H9 (cell line): ENCODE results near the gene AKIP1. TPM values are rescaled to one million over a fixed set of nuclear protein-coding genes. Genes with fewer than 3 reads are reported as not detected.
A peak's percentile ranks its signal among the peaks of the same experiment; 100 is the strongest.

Experiments
- DNase-seq: peaks from one replicate; pipeline ENCODE4 v3.0.0-alpha.2; 2017
- H2AFZ ChIP-seq: one replicate; pipeline ENCODE4 v1.6.1; 2013; ENCODE audit warnings: mild to moderate bottlenecking, low read length, control low read depth, moderate library complexity
- H2AK5ac ChIP-seq: 2 replicates; pipeline ENCODE4 v1.6.1; 2013; ENCODE audit warnings: low read length, control low read depth, mixed read lengths; ENCODE audit not compliant: insufficient read length
- H2BK120ac ChIP-seq: one replicate; pipeline ENCODE4 v1.6.1; 2013; ENCODE audit warnings: low read depth, mild to moderate bottlenecking, low read length, control low read depth, inconsistent platforms; ENCODE audit not compliant: poor library complexity, severe bottlenecking
- H2BK12ac ChIP-seq: 2 replicates; pipeline ENCODE4 v1.6.1; 2013; ENCODE audit warnings: low read length, control low read depth, mixed read lengths, low read depth; ENCODE audit not compliant: insufficient read length
- H2BK15ac ChIP-seq: 2 replicates; pipeline ENCODE4 v1.6.1; 2013; ENCODE audit warnings: low read depth, low read length, control low read depth
- H2BK20ac ChIP-seq: one replicate; pipeline ENCODE4 v1.6.1; 2013; ENCODE audit warnings: low read depth, mild to moderate bottlenecking, low read length, control low read depth, inconsistent platforms; ENCODE audit not compliant: poor library complexity, severe bottlenecking
- H2BK5ac ChIP-seq: 2 replicates; pipeline ENCODE4 v1.6.1; 2013; ENCODE audit warnings: low read length, control low read depth, mixed read lengths; ENCODE audit not compliant: insufficient read length
- H3K14ac ChIP-seq: 2 replicates; pipeline ENCODE4 v1.6.1; 2013; ENCODE audit warnings: low read length, control low read depth; ENCODE audit not compliant: insufficient read depth
- H3K18ac ChIP-seq: 2 replicates; pipeline ENCODE4 v1.6.1; 2013; ENCODE audit warnings: low read depth, mild to moderate bottlenecking, mixed read lengths, low read length, control low read depth; ENCODE audit not compliant: insufficient read length
- H3K23ac ChIP-seq: 2 replicates; pipeline ENCODE4 v1.6.1; 2013; ENCODE audit warnings: low read length, control low read depth, mixed read lengths, low read depth; ENCODE audit not compliant: insufficient read length
- H3K23me2 ChIP-seq: 2 replicates; pipeline ENCODE4 v1.6.1; 2013; ENCODE audit warnings: low read depth, mild to moderate bottlenecking, mixed read lengths, low read length, control low read depth; ENCODE audit not compliant: insufficient read length, poor library complexity, severe bottlenecking
- H3K27ac ChIP-seq: 2 replicates; pipeline ENCODE4 v1.5.1; 2013; ENCODE audit warnings: low read length, control low read depth, mixed read lengths, low read depth; ENCODE audit not compliant: insufficient read length
- H3K27me3 ChIP-seq: 2 replicates; pipeline ENCODE4 v1.6.1; 2013; ENCODE audit warnings: low read length, control low read depth, inconsistent platforms; ENCODE audit not compliant: insufficient read depth
- H3K4ac ChIP-seq: 2 replicates; pipeline ENCODE4 v1.6.1; 2013; ENCODE audit warnings: low read depth, mild to moderate bottlenecking, control low read depth, inconsistent platforms, low read length, moderate library complexity
- H3K4me1 ChIP-seq: 2 replicates; pipeline ENCODE4 v1.6.1; 2013; ENCODE audit warnings: low read length, control low read depth, inconsistent platforms; ENCODE audit not compliant: insufficient read depth
- H3K4me2 ChIP-seq: 2 replicates; pipeline ENCODE4 v1.6.1; 2013; ENCODE audit warnings: low read length, control low read depth, mixed read lengths; ENCODE audit not compliant: insufficient read length, insufficient read depth
- H3K56ac ChIP-seq: 2 replicates; pipeline ENCODE4 v1.6.1; 2013; ENCODE audit warnings: low read depth, mild to moderate bottlenecking, mixed read lengths, low read length, control low read depth; ENCODE audit not compliant: insufficient read length
- H3K79me1 ChIP-seq: 2 replicates; pipeline ENCODE4 v1.6.1; 2013; ENCODE audit warnings: low read depth, mild to moderate bottlenecking, moderate library complexity, low read length, control low read depth, inconsistent platforms; ENCODE audit not compliant: insufficient read depth, poor library complexity, severe bottlenecking
- H3K79me2 ChIP-seq: 2 replicates; pipeline ENCODE4 v1.6.1; 2013; ENCODE audit warnings: low read length, control low read depth, inconsistent platforms; ENCODE audit not compliant: insufficient read depth
- H3K9ac ChIP-seq: 2 replicates; pipeline ENCODE4 v1.6.1; 2013; ENCODE audit warnings: low read length, control low read depth, mixed read lengths; ENCODE audit not compliant: insufficient read length; ENCODE audit errors: extremely low read depth
- H3K9me3 ChIP-seq: one replicate; pipeline ENCODE4 v1.6.1; 2013; ENCODE audit warnings: low read depth, low read length, inconsistent platforms; ENCODE audit not compliant: control insufficient read depth
- H3T11ph ChIP-seq: one replicate; pipeline ENCODE4 v1.6.1; 2013; ENCODE audit warnings: mild to moderate bottlenecking, low read length, control low read depth, inconsistent platforms
- H4K20me1 ChIP-seq: one replicate; pipeline ENCODE4 v1.6.1; 2013; ENCODE audit not compliant: control insufficient read depth, insufficient read length, insufficient read depth
- H4K5ac ChIP-seq: 2 replicates; pipeline ENCODE4 v1.6.1; 2013; ENCODE audit warnings: low read depth, mild to moderate bottlenecking, mixed read lengths, low read length, control low read depth; ENCODE audit not compliant: insufficient read length
- H4K8ac ChIP-seq: replicated peaks from 2 replicates; pipeline ENCODE4 v1.6.1; 2013; ENCODE audit warnings: low read length, control low read depth, mixed read lengths, low read depth; ENCODE audit not compliant: insufficient read length
- H4K91ac ChIP-seq: 2 replicates; pipeline ENCODE4 v1.6.1; 2013; ENCODE audit warnings: low read depth, mild to moderate bottlenecking, moderate library complexity, mixed read lengths, low read length, control low read depth; ENCODE audit not compliant: insufficient read length
- H3K27ac Mint-ChIP-seq, 3 experiments: 2 replicates in 2 of 3; 3 replicates in 1 of 3; pipeline ENCODE4 v1.8.0; 2020 to 2021; ENCODE audit warnings: mixed read lengths in 3 of 3, mild to moderate bottlenecking in 1 of 3, moderate library complexity in 1 of 3
- H3K27me3 Mint-ChIP-seq: 2 replicates; pipeline ENCODE4 v1.8.0; 2021; ENCODE audit warnings: low read depth, mild to moderate bottlenecking, moderate library complexity, mixed read lengths
- H3K36me3 Mint-ChIP-seq, 3 experiments: 2 replicates in 2 of 3; 3 replicates in 1 of 3; pipeline ENCODE4 v1.8.0; 2020 to 2021; ENCODE audit warnings: low read depth in 3 of 3, mixed read lengths in 3 of 3; ENCODE audit not compliant: insufficient read depth in 1 of 3
- H3K4me1 Mint-ChIP-seq, 2 experiments: 2 replicates each; pipeline ENCODE4 v1.8.0; 2020; ENCODE audit warnings: mixed read lengths in 2 of 2
- H3K4me3 Mint-ChIP-seq, 2 experiments: 2 replicates in 1 of 2; 3 replicates in 1 of 2; pipeline ENCODE4 v1.8.0; 2020 to 2021; ENCODE audit warnings: mild to moderate bottlenecking in 2 of 2, mixed read lengths in 2 of 2, moderate library complexity in 1 of 2
- H3K9me3 Mint-ChIP-seq, 2 experiments: 2 replicates in 1 of 2; 3 replicates in 1 of 2; pipeline ENCODE4 v1.8.0; 2020; ENCODE audit warnings: mild to moderate bottlenecking in 2 of 2, mixed read lengths in 2 of 2, moderate library complexity in 1 of 2
- CTCF ChIP-seq: fragments of 200-600 bp; sonication (generic); conservative IDR thresholded peaks from 3 replicates; pipeline ENCODE4 v1.8.0; 2021; ENCODE audit warnings: antibody characterized with exemption, mild to moderate bottlenecking
- WGBS: extraction: QIAGEN DNeasy Blood & Tissue Kit; methylation state at CpG from one replicate; pipeline ENCODE4 v1.1.7; 2013; ENCODE audit warnings: missing lambda C conversion rate, low lambda C conversion rate, mixed read lengths; ENCODE audit not compliant: insufficient read length; ENCODE audit errors: extremely low coverage; 5-methylcytosine and 5-hydroxymethylcytosine counted together
- total RNA-seq: library from RNA; stranded (reverse); gene quantifications from 2 replicates; pipeline ENCODE4 v1.2.1, GENCODE V29; 2021

The AKIP1 gene
- total RNA-seq, 1 experiment from 2014 or later: 21.0 TPM

- H2BK120ac ChIP-seq: no peak overlapping the region
- H3K27me3 ChIP-seq: no peaks in the 10 kb centered on the region
- no peak overlapping the region for H2BK20ac ChIP-seq
- no peak overlapping the region for H3K4ac ChIP-seq
- no peak overlapping the region for H3K9ac ChIP-seq
- H3K23me2 ChIP-seq: no peaks in the 10 kb centered on the region
- no peaks in the 10 kb centered on the region; a peak in 1 of 4 replicates for H3K4me1 Mint-ChIP-seq
- H3K79me2 ChIP-seq: no peaks in the 10 kb centered on the region
- H3K4me1 ChIP-seq: no peaks in the 10 kb centered on the region; the same call in 1 of the 2 replicates
- H3K14ac ChIP-seq: no peak overlapping the region
- no peaks in the 10 kb centered on the region; the same call in 1 of the 2 replicates for H3K27me3 Mint-ChIP-seq
- no peak for DNase-seq
- H4K91ac ChIP-seq: no peak overlapping the region
- no peaks in the 10 kb centered on the region for H4K20me1 ChIP-seq
- H3K36me3 Mint-ChIP-seq: peaks cover 24 to 57% (median 41%) of the 10 kb centered on the region in 3 experiments; a peak in 6 of 7 replicates
- H2BK15ac ChIP-seq: no peak overlapping the region
- H2AFZ ChIP-seq: no peak overlapping the region
- no peak overlapping the region for H4K5ac ChIP-seq
- H3K23ac ChIP-seq: no peak overlapping the region
- H4K8ac ChIP-seq: no peak overlapping the region
- no peaks in the 10 kb centered on the region for H3K79me1 ChIP-seq
- H3K9me3 ChIP-seq: no peaks in the 10 kb centered on the region
- no peak for TF ChIP-seq CTCF
- H3K56ac ChIP-seq: no peak overlapping the region
- WGBS: no CpG with 5 or more reads among the region's 5 CpGs
- H3K27ac Mint-ChIP-seq: peak overlapping the region in 1 of 3 experiments; percentile 53; a peak in 2 of 7 replicates
- no peak overlapping the region for H3K18ac ChIP-seq
- H3K9me3 Mint-ChIP-seq: no peaks in the 10 kb centered on the region
- H3K27ac ChIP-seq: no peak overlapping the region
- H3K4me2 ChIP-seq: no peak overlapping the region
- H2BK12ac ChIP-seq: no peak overlapping the region
- no peak overlapping the region for H2BK5ac ChIP-seq
- no peak overlapping the region for H2AK5ac ChIP-seq
- H3T11ph ChIP-seq: no peak overlapping the region
- no peak overlapping the region for H3K4me3 Mint-ChIP-seq
These were observed 11.7 kb downstream of the AKIP1 start for GRCh38 chr11:8922691-8923090.
